Astrocyte of the spinal cord (primary cell): ENCODE results near the gene CREB1.
A peak's percentile ranks its signal among the peaks of the same experiment; 100 is the strongest.

ENCODE experiments used
- DNase-seq: peaks from one replicate; pipeline ENCODE4 v3.0.0; 2011; ENCODE audit warnings: low read depth, low spot score
- H3K4me3 ChIP-seq: 2 replicates; pipeline ENCODE4 v1.5.1; 2011; ENCODE audit warnings: low read depth, mild to moderate bottlenecking, low read length, moderate library complexity
- CTCF ChIP-seq: IDR thresholded peaks from 2 replicates; pipeline ENCODE4 v1.5.1; 2012; ENCODE audit warnings: low read depth, mild to moderate bottlenecking, low read length, inconsistent platforms
- in situ Hi-C: cut with HindIII; loops from 2 replicates; pipeline ENCODE4 v1.10.0; 2017; ENCODE audit warnings: low sequenced_read_pairs

The CREB1 gene

DNA sequence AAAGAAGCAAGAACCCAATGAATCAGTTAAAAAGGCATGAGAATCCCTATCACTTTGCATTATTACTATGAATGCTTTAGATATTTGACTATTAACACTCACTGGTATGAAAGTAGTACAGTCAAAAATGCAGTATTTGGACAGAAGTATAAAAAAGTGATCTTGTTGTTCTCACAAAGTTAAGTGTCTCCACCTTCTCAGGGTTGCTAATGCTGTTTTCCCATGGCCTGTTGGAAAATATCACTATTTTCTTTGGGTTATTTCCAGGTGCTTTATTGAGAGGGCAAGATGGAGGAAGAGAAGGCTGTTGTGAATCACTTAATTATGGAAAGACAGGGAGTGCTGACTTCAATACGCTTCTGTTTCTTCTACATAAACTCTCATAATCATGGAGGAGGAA lies 13.6 kb upstream of the CREB1 start:
- no peak overlapping the region for H3K4me3 ChIP-seq
- in situ Hi-C loops = no loop called here
- no peak for TF ChIP-seq CTCF
- peak; percentile 67 for DNase-seq

DNA sequence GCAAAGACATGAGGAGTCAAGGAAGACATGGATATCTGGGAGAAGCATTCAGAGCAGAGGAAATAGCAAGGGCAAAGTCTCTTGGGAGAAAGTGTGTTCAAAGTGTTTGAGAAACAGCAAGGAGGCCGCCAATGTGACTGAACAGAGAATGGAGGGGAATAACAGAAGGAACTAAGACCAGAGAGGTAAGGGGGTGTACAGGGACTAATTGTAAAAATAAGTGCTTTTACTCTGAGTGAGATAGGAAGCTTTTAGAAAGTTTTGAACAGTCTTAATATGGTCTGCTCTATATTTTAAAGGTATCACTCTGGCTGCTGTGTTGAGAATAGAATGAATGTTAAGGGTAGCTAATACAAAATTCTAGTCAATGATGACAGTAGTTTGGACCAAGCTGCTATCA lies 6.8 kb upstream of the CREB1 start:
- no peak overlapping the region for H3K4me3 ChIP-seq
- TF ChIP-seq CTCF = no peak
- in situ Hi-C loops = no loop called here
- no peak for DNase-seq

DNA sequence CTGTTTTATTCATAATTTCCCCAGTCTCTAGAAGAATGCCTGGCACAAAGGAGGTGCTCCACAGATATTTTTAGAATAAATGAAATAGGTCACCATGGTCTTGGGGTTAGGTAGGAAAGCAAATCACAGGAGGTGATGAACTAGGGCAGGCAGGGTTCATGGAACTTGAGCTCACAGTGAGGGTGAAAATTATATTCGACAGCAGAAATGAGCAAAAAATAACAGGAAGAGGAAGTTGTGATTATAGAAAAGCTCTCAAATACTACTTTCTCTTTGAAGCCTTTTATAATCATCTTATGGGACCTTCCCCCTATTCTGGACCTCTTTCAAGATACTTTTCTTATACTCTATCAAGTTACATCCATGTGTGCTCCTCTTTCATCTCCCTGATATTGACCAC lies 4.5 kb upstream of the CREB1 start:
- TF ChIP-seq CTCF = no peak
- in situ Hi-C loops = no loop called here
- H3K4me3 ChIP-seq = no peak overlapping the region
- DNase-seq = no peak

DNA sequence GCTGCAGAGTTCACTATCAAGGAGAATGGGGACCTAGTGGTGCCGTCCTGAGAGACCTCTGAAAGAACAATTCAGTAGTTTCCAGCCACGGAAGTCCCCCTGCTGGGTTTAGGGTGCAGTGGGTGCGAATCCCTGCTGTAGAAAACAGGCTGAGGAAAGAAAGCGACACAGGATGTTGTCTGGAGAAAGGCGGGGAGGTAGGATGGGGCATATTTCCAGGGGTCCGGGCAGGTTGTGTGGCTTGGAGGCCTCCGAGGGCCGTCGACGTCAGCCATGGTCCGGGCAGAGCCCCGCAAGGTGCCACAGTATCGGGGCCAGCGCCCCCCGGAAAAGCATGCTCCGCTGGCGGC lies 807 bp upstream of the CREB1 start:
- H3K4me3 ChIP-seq = peak overlapping the region; percentile 72
- DNase-seq = peak; percentile 34
- TF ChIP-seq CTCF = peak; percentile 22
- in situ Hi-C loops = no loop called here

DNA sequence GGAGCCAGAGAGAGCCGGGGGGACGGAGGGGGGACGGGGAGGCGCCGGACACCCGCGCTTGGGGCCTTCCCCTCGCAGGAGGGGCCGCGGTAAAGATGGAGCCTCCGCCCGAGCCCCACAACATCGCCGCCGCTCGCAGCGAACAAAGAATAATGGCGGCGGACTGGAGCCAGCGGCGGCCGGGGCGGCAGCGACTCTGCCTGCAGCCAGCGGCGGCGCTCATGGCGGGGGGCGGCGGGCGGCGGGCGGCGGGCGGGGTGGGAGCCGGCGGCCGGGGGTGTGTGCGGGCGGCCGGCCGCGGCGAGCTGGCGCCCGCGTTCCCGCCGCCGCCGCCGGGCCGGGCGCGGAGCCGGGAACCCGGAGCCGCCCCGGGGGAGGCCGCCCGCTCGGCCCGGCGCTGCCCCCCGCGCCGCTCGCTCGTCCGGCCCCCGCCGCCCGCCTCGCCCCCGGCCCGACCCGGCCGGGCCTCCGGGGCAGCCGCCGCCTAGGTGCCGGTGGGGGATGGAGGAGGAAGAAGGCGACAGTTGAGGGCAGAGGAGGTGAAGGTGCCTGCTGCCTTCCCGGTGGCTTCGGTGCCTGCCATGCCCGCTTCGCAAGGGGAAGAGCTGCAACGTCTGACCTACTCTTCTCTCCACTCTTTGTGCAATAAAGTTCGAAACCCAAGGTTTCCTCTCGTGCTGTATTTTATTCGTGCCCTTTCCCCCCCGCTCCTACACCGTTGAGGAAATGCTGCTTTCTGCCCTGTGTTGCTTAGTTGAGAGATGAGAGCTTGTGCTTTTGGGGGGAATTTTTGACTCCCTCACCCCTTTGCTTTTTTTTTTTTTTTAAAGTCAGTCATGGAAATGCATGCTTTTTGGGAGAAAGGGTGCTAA lies 634 bp downstream of the CREB1 start:
- TF ChIP-seq CTCF = no peak
- DNase-seq = peak; percentile 53
- in situ Hi-C loops = no loop called here
- peak overlapping the region; percentile 97 for H3K4me3 ChIP-seq

- DNase-seq = peak; percentile 25
- in situ Hi-C loops = no loop called here
- H3K4me3 ChIP-seq = peak overlapping the region; percentile 97
- no peak for TF ChIP-seq CTCF
Measured at GRCh38 chr2:207531032-207531952, 1.5 kb downstream of the CREB1 start.
